Measurements from ENCODE around the gene UBE2J2. TPM values are rescaled to one million over a fixed set of nuclear protein-coding genes. Genes with fewer than 3 reads are reported as not detected.

The UBE2J2 gene
- polyA plus RNA-seq, 2 of the 4 experiments (the other 2 are of a cell fraction), result 21.2 to 36.2 TPM

GRCh38 chr1:1219341-1219740 is 54.3 kb downstream of the UBE2J2 start:
- H3K27ac ChIP-seq, result no peak overlapping the region
- H3K4me3 ChIP-seq, result no peak overlapping the region
- no peak for TF ChIP-seq RARB (CRISPR knock-in tag; IDR thresholded peaks at IDR 0.05)
- TF ChIP-seq BHLHE40 (IDR thresholded peaks at IDR 0.05; ENCODE audit: low read depth, low read length), result no peak
- TF ChIP-seq ELK1 (IDR thresholded peaks at IDR 0.05; ENCODE audit: low read depth, low read length), result no peak
- no peak for TF ChIP-seq ESRRA (IDR thresholded peaks at IDR 0.05; ENCODE audit: borderline replicate concordance, low read length)
- TF ChIP-seq RNF2 (IDR thresholded peaks at IDR 0.05; ENCODE audit: borderline replicate concordance, low read depth), result no peak
- no peak for TF ChIP-seq MAX (IDR thresholded peaks at IDR 0.05)
- no peak for TF ChIP-seq NPAS2 (CRISPR knock-in tag; IDR thresholded peaks at IDR 0.05; ENCODE audit: borderline replicate concordance)
- TF ChIP-seq HES2 (IDR thresholded peaks at IDR 0.05), result no peak
- TF ChIP-seq NR3C1 (IDR thresholded peaks at IDR 0.05), result no peak
- H3K4me1 ChIP-seq, result no peaks in the 10 kb centered on the region
- DNase-seq (ENCODE audit: low read depth in 1 of 2, low spot score in 1 of 2) (no peak), FAIRE-seq (no peak), ATAC-seq (no peak)
- ChIA-PET CTCF (interaction anchor here (0.8 kb wide), 1 partner anchor 97 kb away, joined by 4 read pairs; no protein-coding TSS in a partner anchor), POLR2A (no interaction called here)
- 100% methylated on average over 5 of the region's 20 CpGs for WGBS (ENCODE audit: missing lambda C conversion rate)
- no peak overlapping the region for H3K4me2 ChIP-seq
- no peaks in the 10 kb centered on the region for H3K9me3 ChIP-seq

GRCh38 chr1:1218524-1219200 is 55.0 kb downstream of the UBE2J2 start:
- CTCF ChIA-PET, result interaction anchor here (0.7 to 0.8 kb wide), 2 partner anchors 96 kb away, joined by 3 to 4 read pairs; no protein-coding TSS in a partner anchor
- no peak overlapping the region for H3K27ac ChIP-seq
- H3K9me3 ChIP-seq, result no peaks in the 10 kb centered on the region
- no peaks in the 10 kb centered on the region for H3K4me1 ChIP-seq
- ATAC-seq (no peak), FAIRE-seq (no peak), DNase-seq (ENCODE audit: low read depth in 1 of 2, low spot score in 1 of 2) (no peak)
- POLR2A ChIA-PET, result no interaction called here
- H3K4me3 ChIP-seq, result no peak overlapping the region
- 94% methylated on average over 19 of the region's 36 CpGs for WGBS (ENCODE audit: missing lambda C conversion rate)
- TF ChIP-seq TFCP2L1 (CRISPR knock-in tag; IDR thresholded peaks at IDR 0.05) (no peak), GATA3 (IDR thresholded peaks at IDR 0.05; ENCODE audit: borderline replicate concordance) (no peak), E2F6 (IDR thresholded peaks at IDR 0.05; ENCODE audit: borderline replicate concordance, low read depth) (no peak), HES2 (IDR thresholded peaks at IDR 0.05) (no peak), POLR2AphosphoS2 (conservative IDR thresholded peaks at IDR 0.05; ENCODE audit: low read length) (no peak), REST (IDR thresholded peaks at IDR 0.05) (no peak)
- H3K4me2 ChIP-seq, result no peak overlapping the region
